ENCODE measurements around the gene ORAI3. TPM values are rescaled to one million over a fixed set of nuclear protein-coding genes. Genes with fewer than 3 reads are reported as not detected.
A peak's percentile ranks its signal among the peaks of the same experiment; 100 is the strongest.

ORAI3 gene
- total and polyA plus RNA-seq, 2 of the 13 experiments (the other 11 are each of a cell fraction or from before 2014, with no cell fraction given) = 11.4 to 32.0 TPM

DNA sequence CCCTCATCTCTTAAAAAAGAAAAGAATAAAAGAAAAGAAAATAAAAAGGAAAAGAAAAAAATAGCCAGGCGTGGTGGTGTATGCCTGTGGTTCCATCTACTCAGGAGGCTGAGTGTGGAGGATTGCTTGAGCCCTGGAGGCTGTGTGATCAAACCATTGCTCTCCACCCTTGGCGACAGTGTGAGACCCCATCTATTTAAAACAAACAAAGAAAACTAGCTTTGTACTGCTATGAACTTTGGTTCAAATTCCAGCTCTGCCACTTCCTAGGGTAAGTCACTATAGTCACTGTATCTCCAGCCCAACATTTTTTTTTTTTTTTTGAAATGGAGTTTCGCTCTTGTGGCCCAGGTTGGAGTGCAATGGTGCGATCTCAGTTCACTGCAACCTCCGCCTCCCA lies 48.3 kb upstream of the ORAI3 start (continued):
- TF ChIP-seq PRDM10 (CRISPR knock-in tag; IDR thresholded peaks at IDR 0.05; ENCODE audit: low read depth) (no peak), ETV5 (CRISPR knock-in tag; IDR thresholded peaks at IDR 0.05; ENCODE audit: borderline replicate concordance) (peak; percentile 17; the same call in 1 of the 2 replicates), SSRP1 (CRISPR knock-in tag; IDR thresholded peaks at IDR 0.05) (no peak), CHD4 (IDR thresholded peaks at IDR 0.05; ENCODE audit: borderline replicate concordance, low read length) (no peak), U2AF2 (IDR thresholded peaks at IDR 0.05; ENCODE audit: low read depth, low read length) (0 out of 2 replicates have a peak, but pooled peaks have one; percentile 59), ZFP36L1 (CRISPR knock-in tag; IDR thresholded peaks at IDR 0.05) (no peak), MTF2 (CRISPR knock-in tag; IDR thresholded peaks at IDR 0.05; ENCODE audit: borderline replicate concordance) (no peak), ATF2 (CRISPR knock-in tag; IDR thresholded peaks at IDR 0.05) (no peak), ZNF232 (CRISPR knock-in tag; IDR thresholded peaks at IDR 0.05; ENCODE audit: borderline replicate concordance) (no peak), KAT2B (IDR thresholded peaks at IDR 0.05; ENCODE audit: borderline replicate concordance, low read depth, low read length) (no peak), YEATS4 (CRISPR knock-in tag; IDR thresholded peaks at IDR 0.05; ENCODE audit: borderline replicate concordance) (no peak), ATF1 (CRISPR knock-in tag; IDR thresholded peaks at IDR 0.05) (no peak), MZF1 (CRISPR knock-in tag; IDR thresholded peaks at IDR 0.05; ENCODE audit: borderline replicate concordance) (no peak), ZNF512B (CRISPR knock-in tag; IDR thresholded peaks at IDR 0.05; ENCODE audit: borderline replicate concordance) (no peak), ZNF7 (CRISPR knock-in tag; IDR thresholded peaks at IDR 0.05) (peak; percentile 70), ZNF441 (CRISPR knock-in tag; IDR thresholded peaks at IDR 0.05; ENCODE audit: borderline replicate concordance) (0 out of 2 replicates have a peak, but pooled peaks have one; percentile 59), FOXK1 (CRISPR knock-in tag; IDR thresholded peaks at IDR 0.05; ENCODE audit: borderline replicate concordance, low read depth) (0 out of 2 replicates have a peak, but pooled peaks have one; percentile 14), ZFP41 (CRISPR knock-in tag; IDR thresholded peaks at IDR 0.05; ENCODE audit: borderline replicate concordance) (no peak)
- TF ChIP-seq, protein P1, sequence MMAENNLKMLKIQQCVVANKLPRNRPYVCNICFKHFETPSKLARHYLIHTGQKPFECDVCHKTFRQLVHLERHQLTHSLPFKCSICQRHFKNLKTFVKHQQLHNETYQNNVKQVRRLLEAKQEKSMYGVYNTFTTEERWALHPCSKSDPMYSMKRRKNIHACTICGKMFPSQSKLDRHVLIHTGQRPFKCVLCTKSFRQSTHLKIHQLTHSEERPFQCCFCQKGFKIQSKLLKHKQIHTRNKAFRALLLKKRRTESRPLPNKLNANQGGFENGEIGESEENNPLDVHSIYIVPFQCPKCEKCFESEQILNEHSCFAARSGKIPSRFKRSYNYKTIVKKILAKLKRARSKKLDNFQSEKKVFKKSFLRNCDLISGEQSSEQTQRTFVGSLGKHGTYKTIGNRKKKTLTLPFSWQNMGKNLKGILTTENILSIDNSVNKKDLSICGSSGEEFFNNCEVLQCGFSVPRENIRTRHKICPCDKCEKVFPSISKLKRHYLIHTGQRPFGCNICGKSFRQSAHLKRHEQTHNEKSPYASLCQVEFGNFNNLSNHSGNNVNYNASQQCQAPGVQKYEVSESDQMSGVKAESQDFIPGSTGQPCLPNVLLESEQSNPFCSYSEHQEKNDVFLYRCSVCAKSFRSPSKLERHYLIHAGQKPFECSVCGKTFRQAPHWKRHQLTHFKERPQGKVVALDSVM (CRISPR knock-in tag; IDR thresholded peaks at IDR 0.05) = peak; percentile 99
- TF ChIP-seq, protein P2, sequence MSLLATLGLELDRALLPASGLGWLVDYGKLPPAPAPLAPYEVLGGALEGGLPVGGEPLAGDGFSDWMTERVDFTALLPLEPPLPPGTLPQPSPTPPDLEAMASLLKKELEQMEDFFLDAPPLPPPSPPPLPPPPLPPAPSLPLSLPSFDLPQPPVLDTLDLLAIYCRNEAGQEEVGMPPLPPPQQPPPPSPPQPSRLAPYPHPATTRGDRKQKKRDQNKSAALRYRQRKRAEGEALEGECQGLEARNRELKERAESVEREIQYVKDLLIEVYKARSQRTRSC (CRISPR knock-in tag; IDR thresholded peaks at IDR 0.05; ENCODE audit: low read depth) = no peak
